H9 (cell line): Measurements from ENCODE around the gene FHOD3. TPM values are rescaled to one million over a fixed set of nuclear protein-coding genes. Genes with fewer than 3 reads are reported as not detected.

Experiments
- DNase-seq: peaks from one replicate; pipeline ENCODE4 v3.0.0-alpha.2; 2017
- H2AFZ ChIP-seq: one replicate; pipeline ENCODE4 v1.6.1; 2013; ENCODE audit warnings: mild to moderate bottlenecking, low read length, control low read depth, moderate library complexity
- H2AK5ac ChIP-seq: 2 replicates; pipeline ENCODE4 v1.6.1; 2013; ENCODE audit warnings: low read length, control low read depth, mixed read lengths; ENCODE audit not compliant: insufficient read length
- H2BK120ac ChIP-seq: one replicate; pipeline ENCODE4 v1.6.1; 2013; ENCODE audit warnings: low read depth, mild to moderate bottlenecking, low read length, control low read depth, inconsistent platforms; ENCODE audit not compliant: poor library complexity, severe bottlenecking
- H2BK12ac ChIP-seq: 2 replicates; pipeline ENCODE4 v1.6.1; 2013; ENCODE audit warnings: low read length, control low read depth, mixed read lengths, low read depth; ENCODE audit not compliant: insufficient read length
- H2BK15ac ChIP-seq: 2 replicates; pipeline ENCODE4 v1.6.1; 2013; ENCODE audit warnings: low read depth, low read length, control low read depth
- H2BK20ac ChIP-seq: one replicate; pipeline ENCODE4 v1.6.1; 2013; ENCODE audit warnings: low read depth, mild to moderate bottlenecking, low read length, control low read depth, inconsistent platforms; ENCODE audit not compliant: poor library complexity, severe bottlenecking
- H2BK5ac ChIP-seq: 2 replicates; pipeline ENCODE4 v1.6.1; 2013; ENCODE audit warnings: low read length, control low read depth, mixed read lengths; ENCODE audit not compliant: insufficient read length
- H3K14ac ChIP-seq: 2 replicates; pipeline ENCODE4 v1.6.1; 2013; ENCODE audit warnings: low read length, control low read depth; ENCODE audit not compliant: insufficient read depth
- H3K18ac ChIP-seq: 2 replicates; pipeline ENCODE4 v1.6.1; 2013; ENCODE audit warnings: low read depth, mild to moderate bottlenecking, mixed read lengths, low read length, control low read depth; ENCODE audit not compliant: insufficient read length
- H3K23ac ChIP-seq: 2 replicates; pipeline ENCODE4 v1.6.1; 2013; ENCODE audit warnings: low read length, control low read depth, mixed read lengths, low read depth; ENCODE audit not compliant: insufficient read length
- H3K23me2 ChIP-seq: 2 replicates; pipeline ENCODE4 v1.6.1; 2013; ENCODE audit warnings: low read depth, mild to moderate bottlenecking, mixed read lengths, low read length, control low read depth; ENCODE audit not compliant: insufficient read length, poor library complexity, severe bottlenecking
- H3K27ac ChIP-seq: 2 replicates; pipeline ENCODE4 v1.5.1; 2013; ENCODE audit warnings: low read length, control low read depth, mixed read lengths, low read depth; ENCODE audit not compliant: insufficient read length
- H3K27me3 ChIP-seq: 2 replicates; pipeline ENCODE4 v1.6.1; 2013; ENCODE audit warnings: low read length, control low read depth, inconsistent platforms; ENCODE audit not compliant: insufficient read depth
- H3K4ac ChIP-seq: 2 replicates; pipeline ENCODE4 v1.6.1; 2013; ENCODE audit warnings: low read depth, mild to moderate bottlenecking, control low read depth, inconsistent platforms, low read length, moderate library complexity
- H3K4me1 ChIP-seq: 2 replicates; pipeline ENCODE4 v1.6.1; 2013; ENCODE audit warnings: low read length, control low read depth, inconsistent platforms; ENCODE audit not compliant: insufficient read depth
- H3K4me2 ChIP-seq: 2 replicates; pipeline ENCODE4 v1.6.1; 2013; ENCODE audit warnings: low read length, control low read depth, mixed read lengths; ENCODE audit not compliant: insufficient read length, insufficient read depth
- H3K56ac ChIP-seq: 2 replicates; pipeline ENCODE4 v1.6.1; 2013; ENCODE audit warnings: low read depth, mild to moderate bottlenecking, mixed read lengths, low read length, control low read depth; ENCODE audit not compliant: insufficient read length
- H3K79me1 ChIP-seq: 2 replicates; pipeline ENCODE4 v1.6.1; 2013; ENCODE audit warnings: low read depth, mild to moderate bottlenecking, moderate library complexity, low read length, control low read depth, inconsistent platforms; ENCODE audit not compliant: insufficient read depth, poor library complexity, severe bottlenecking
- H3K79me2 ChIP-seq: 2 replicates; pipeline ENCODE4 v1.6.1; 2013; ENCODE audit warnings: low read length, control low read depth, inconsistent platforms; ENCODE audit not compliant: insufficient read depth
- H3K9ac ChIP-seq: 2 replicates; pipeline ENCODE4 v1.6.1; 2013; ENCODE audit warnings: low read length, control low read depth, mixed read lengths; ENCODE audit not compliant: insufficient read length; ENCODE audit errors: extremely low read depth
- H3K9me3 ChIP-seq: one replicate; pipeline ENCODE4 v1.6.1; 2013; ENCODE audit warnings: low read depth, low read length, inconsistent platforms; ENCODE audit not compliant: control insufficient read depth
- H3T11ph ChIP-seq: one replicate; pipeline ENCODE4 v1.6.1; 2013; ENCODE audit warnings: mild to moderate bottlenecking, low read length, control low read depth, inconsistent platforms
- H4K20me1 ChIP-seq: one replicate; pipeline ENCODE4 v1.6.1; 2013; ENCODE audit not compliant: control insufficient read depth, insufficient read length, insufficient read depth
- H4K5ac ChIP-seq: 2 replicates; pipeline ENCODE4 v1.6.1; 2013; ENCODE audit warnings: low read depth, mild to moderate bottlenecking, mixed read lengths, low read length, control low read depth; ENCODE audit not compliant: insufficient read length
- H4K8ac ChIP-seq: replicated peaks from 2 replicates; pipeline ENCODE4 v1.6.1; 2013; ENCODE audit warnings: low read length, control low read depth, mixed read lengths, low read depth; ENCODE audit not compliant: insufficient read length
- H4K91ac ChIP-seq: 2 replicates; pipeline ENCODE4 v1.6.1; 2013; ENCODE audit warnings: low read depth, mild to moderate bottlenecking, moderate library complexity, mixed read lengths, low read length, control low read depth; ENCODE audit not compliant: insufficient read length
- H3K27ac Mint-ChIP-seq, 3 experiments: 2 replicates in 2 of 3; 3 replicates in 1 of 3; pipeline ENCODE4 v1.8.0; 2020 to 2021; ENCODE audit warnings: mixed read lengths in 3 of 3, mild to moderate bottlenecking in 1 of 3, moderate library complexity in 1 of 3
- H3K27me3 Mint-ChIP-seq: 2 replicates; pipeline ENCODE4 v1.8.0; 2021; ENCODE audit warnings: low read depth, mild to moderate bottlenecking, moderate library complexity, mixed read lengths
- H3K36me3 Mint-ChIP-seq, 3 experiments: 2 replicates in 2 of 3; 3 replicates in 1 of 3; pipeline ENCODE4 v1.8.0; 2020 to 2021; ENCODE audit warnings: low read depth in 3 of 3, mixed read lengths in 3 of 3; ENCODE audit not compliant: insufficient read depth in 1 of 3
- H3K4me1 Mint-ChIP-seq, 2 experiments: 2 replicates each; pipeline ENCODE4 v1.8.0; 2020; ENCODE audit warnings: mixed read lengths in 2 of 2
- H3K4me3 Mint-ChIP-seq, 2 experiments: 2 replicates in 1 of 2; 3 replicates in 1 of 2; pipeline ENCODE4 v1.8.0; 2020 to 2021; ENCODE audit warnings: mild to moderate bottlenecking in 2 of 2, mixed read lengths in 2 of 2, moderate library complexity in 1 of 2
- H3K9me3 Mint-ChIP-seq, 2 experiments: 2 replicates in 1 of 2; 3 replicates in 1 of 2; pipeline ENCODE4 v1.8.0; 2020; ENCODE audit warnings: mild to moderate bottlenecking in 2 of 2, mixed read lengths in 2 of 2, moderate library complexity in 1 of 2
- WGBS: extraction: QIAGEN DNeasy Blood & Tissue Kit; methylation state at CpG from one replicate; pipeline ENCODE4 v1.1.7; 2013; ENCODE audit warnings: missing lambda C conversion rate, low lambda C conversion rate, mixed read lengths; ENCODE audit not compliant: insufficient read length; ENCODE audit errors: extremely low coverage; 5-methylcytosine and 5-hydroxymethylcytosine counted together
- total RNA-seq: library from RNA; stranded (reverse); gene quantifications from 2 replicates; pipeline ENCODE4 v1.2.1, GENCODE V29; 2021
- TF ChIP-seq, protein P1 (sequence below): fragments of 200-600 bp; sonication (generic); conservative IDR thresholded peaks from 3 replicates; pipeline ENCODE4 v1.8.0; 2021; ENCODE audit warnings: antibody characterized with exemption, mild to moderate bottlenecking

FHOD3 gene
- total RNA-seq, 1 experiment from 2014 or later, result 8.0 TPM

DNA sequence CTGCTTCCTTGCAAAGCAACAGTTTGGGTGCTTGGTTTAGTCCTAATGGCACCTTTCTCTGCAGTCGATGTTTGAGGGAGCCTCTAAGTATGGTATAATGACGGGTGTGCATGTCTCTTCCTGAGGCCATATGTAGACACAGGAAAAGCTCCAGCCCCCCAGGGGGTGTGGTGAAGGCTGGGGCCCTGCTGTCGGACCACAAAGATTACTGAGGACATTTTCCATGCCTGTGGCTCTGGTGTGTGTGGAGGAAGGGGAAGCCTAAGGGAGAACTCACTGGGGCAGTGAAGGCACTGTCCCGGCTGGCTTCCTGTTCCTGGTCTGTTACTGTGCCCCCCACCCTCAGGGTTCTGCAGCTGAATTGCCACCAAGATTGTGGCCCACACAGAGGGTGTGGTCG is 187.1 kb downstream of the FHOD3 start:
- Histone ChIP-seq H4K20me1 (no peaks in the 10 kb centered on the region), H3K4me2 (no peak overlapping the region), H3K9me3 (no peaks in the 10 kb centered on the region), H2AK5ac (no peak overlapping the region), H3K27me3 (no peaks in the 10 kb centered on the region), H3K27ac (no peak overlapping the region), H4K5ac (no peak overlapping the region), H3K4ac (no peak overlapping the region), H2BK5ac (no peak overlapping the region), H2BK120ac (no peak overlapping the region), H3K23ac (no peak overlapping the region), H4K91ac (no peak overlapping the region), H3K79me2 (no peaks in the 10 kb centered on the region), H2BK12ac (no peak overlapping the region), H3K14ac (no peak overlapping the region; the same call in 1 of the 2 replicates), H3K79me1 (no peaks in the 10 kb centered on the region), H3K18ac (no peak overlapping the region), H3K9ac (no peak overlapping the region), H3K56ac (no peak overlapping the region), H2BK20ac (no peak overlapping the region), H3K4me1 (peaks cover 8% of the 10 kb centered on the region; the same call in 1 of the 2 replicates), H3K23me2 (no peaks in the 10 kb centered on the region), H2AFZ (no peak overlapping the region), H2BK15ac (no peak overlapping the region), H3T11ph (no peak overlapping the region), H4K8ac (no peak overlapping the region)
- H3K36me3 Mint-ChIP-seq, result peaks cover 0 to 6% (median 4%) of the 10 kb centered on the region in 3 experiments; a peak in 3 of 7 replicates
- no CpG with 5 or more reads among the region's 5 CpGs for WGBS
- H3K4me1 Mint-ChIP-seq, result peaks cover 56 to 58% of the 10 kb centered on the region in 2 experiments
- no peak overlapping the region; a peak in 1 of 7 replicates for H3K27ac Mint-ChIP-seq
- TF ChIP-seq, protein P1, sequence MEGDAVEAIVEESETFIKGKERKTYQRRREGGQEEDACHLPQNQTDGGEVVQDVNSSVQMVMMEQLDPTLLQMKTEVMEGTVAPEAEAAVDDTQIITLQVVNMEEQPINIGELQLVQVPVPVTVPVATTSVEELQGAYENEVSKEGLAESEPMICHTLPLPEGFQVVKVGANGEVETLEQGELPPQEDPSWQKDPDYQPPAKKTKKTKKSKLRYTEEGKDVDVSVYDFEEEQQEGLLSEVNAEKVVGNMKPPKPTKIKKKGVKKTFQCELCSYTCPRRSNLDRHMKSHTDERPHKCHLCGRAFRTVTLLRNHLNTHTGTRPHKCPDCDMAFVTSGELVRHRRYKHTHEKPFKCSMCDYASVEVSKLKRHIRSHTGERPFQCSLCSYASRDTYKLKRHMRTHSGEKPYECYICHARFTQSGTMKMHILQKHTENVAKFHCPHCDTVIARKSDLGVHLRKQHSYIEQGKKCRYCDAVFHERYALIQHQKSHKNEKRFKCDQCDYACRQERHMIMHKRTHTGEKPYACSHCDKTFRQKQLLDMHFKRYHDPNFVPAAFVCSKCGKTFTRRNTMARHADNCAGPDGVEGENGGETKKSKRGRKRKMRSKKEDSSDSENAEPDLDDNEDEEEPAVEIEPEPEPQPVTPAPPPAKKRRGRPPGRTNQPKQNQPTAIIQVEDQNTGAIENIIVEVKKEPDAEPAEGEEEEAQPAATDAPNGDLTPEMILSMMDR, result no peak
- H3K27me3 Mint-ChIP-seq, result no peaks in the 10 kb centered on the region
- no peak overlapping the region for H3K4me3 Mint-ChIP-seq
- DNase-seq, result no peak
- H3K9me3 Mint-ChIP-seq, result no peaks in the 10 kb centered on the region; a peak in 1 of 5 replicates
